SJCRH30 (cell line): ENCODE measurements around the gene WNT2. TPM values are rescaled to one million over a fixed set of nuclear protein-coding genes. Genes with fewer than 3 reads are reported as not detected.

Experiments
- DNase-seq, 2 experiments: peaks; one replicate each; pipeline ENCODE4 v3.0.0-alpha.2; 2015 to 2020
- H3K27ac ChIP-seq: fragments of 250-450 bp; sonication (Bioruptor Pico); 2 replicates; pipeline ENCODE4 v1.5.1; 2020; ENCODE audit warnings: mild to moderate bottlenecking, moderate library complexity
- H3K27me3 ChIP-seq: fragments of 250-450 bp; sonication (Bioruptor Pico); 2 replicates; pipeline ENCODE4 v1.5.1; 2020; ENCODE audit warnings: mild to moderate bottlenecking, moderate library complexity
- H3K36me3 ChIP-seq: fragments of 250-450 bp; sonication (Bioruptor Pico); 2 replicates; pipeline ENCODE4 v1.5.1; 2020; ENCODE audit warnings: mild to moderate bottlenecking, moderate library complexity
- H3K4me1 ChIP-seq: fragments of 250-450 bp; sonication (Bioruptor Pico); 2 replicates; pipeline ENCODE4 v1.5.1; 2020; ENCODE audit warnings: mild to moderate bottlenecking, moderate library complexity
- H3K4me3 ChIP-seq: fragments of 250-450 bp; sonication (Bioruptor Pico); 2 replicates; pipeline ENCODE4 v1.5.1; 2020; ENCODE audit warnings: mild to moderate bottlenecking, moderate library complexity
- H3K9me3 ChIP-seq: fragments of 250-450 bp; sonication (Bioruptor Pico); replicated peaks from 2 replicates; pipeline ENCODE4 v1.5.1; 2020; ENCODE audit warnings: mild to moderate bottlenecking, moderate library complexity
- total RNA-seq: library from RNA; depleted of rRNA; stranded (reverse); fragments of >200 nt; shearing (Covaris generic); gene quantifications from 2 replicates; pipeline ENCODE4 v1.2.3, GENCODE V29; 2014

Gene WNT2
- total RNA-seq, 1 experiment from 2014 or later = 0.06 TPM

- DNase-seq = peak in 1 of 2 experiments; percentile 18
- no peak overlapping the region for H3K27ac ChIP-seq
- no peaks in the 10 kb centered on the region for H3K9me3 ChIP-seq
- H3K4me3 ChIP-seq = no peak overlapping the region
- H3K27me3 ChIP-seq = no peaks in the 10 kb centered on the region
- no peaks in the 10 kb centered on the region for H3K36me3 ChIP-seq
- H3K4me1 ChIP-seq = no peaks in the 10 kb centered on the region; the same call in 1 of the 2 replicates
Measured at GRCh38 chr7:117283371-117283770, 39.5 kb downstream of the WNT2 start.

GRCh38 chr7:117282239-117282812 is 40.5 kb downstream of the WNT2 start:
- Histone ChIP-seq H3K27ac (no peak overlapping the region), H3K36me3 (no peaks in the 10 kb centered on the region), H3K9me3 (no peaks in the 10 kb centered on the region), H3K4me3 (no peak overlapping the region), H3K27me3 (no peaks in the 10 kb centered on the region), H3K4me1 (no peaks in the 10 kb centered on the region; the same call in 1 of the 2 replicates)
- no peak for DNase-seq

GRCh38 chr7:117281562-117281961 is 41.3 kb downstream of the WNT2 start:
- DNase-seq = no peak
- H3K27me3 ChIP-seq = no peaks in the 10 kb centered on the region
- no peak overlapping the region for H3K27ac ChIP-seq
- H3K4me1 ChIP-seq = no peaks in the 10 kb centered on the region; the same call in 1 of the 2 replicates
- no peaks in the 10 kb centered on the region for H3K9me3 ChIP-seq
- no peak overlapping the region for H3K4me3 ChIP-seq
- no peaks in the 10 kb centered on the region for H3K36me3 ChIP-seq

GRCh38 chr7:117279931-117280557 is 42.8 kb downstream of the WNT2 start:
- Histone ChIP-seq H3K4me3 (no peak overlapping the region), H3K27ac (no peak overlapping the region), H3K4me1 (no peaks in the 10 kb centered on the region; the same call in 1 of the 2 replicates), H3K27me3 (no peaks in the 10 kb centered on the region), H3K36me3 (no peaks in the 10 kb centered on the region), H3K9me3 (no peaks in the 10 kb centered on the region)
- no peak for DNase-seq

- DNase-seq = no peak
- Histone ChIP-seq H3K36me3 (no peaks in the 10 kb centered on the region), H3K4me3 (no peak overlapping the region), H3K9me3 (no peaks in the 10 kb centered on the region), H3K27me3 (no peaks in the 10 kb centered on the region), H3K4me1 (no peaks in the 10 kb centered on the region; the same call in 1 of the 2 replicates), H3K27ac (no peak overlapping the region)
Measured at GRCh38 chr7:117279203-117279602, 43.7 kb downstream of the WNT2 start.

GRCh38 chr7:117278040-117278439 is 44.8 kb downstream of the WNT2 start:
- no peak overlapping the region for H3K27ac ChIP-seq
- H3K4me1 ChIP-seq = peaks cover 10% of the 10 kb centered on the region
- no peak for DNase-seq
- no peaks in the 10 kb centered on the region for H3K9me3 ChIP-seq
- H3K27me3 ChIP-seq = no peaks in the 10 kb centered on the region
- no peaks in the 10 kb centered on the region for H3K36me3 ChIP-seq
- H3K4me3 ChIP-seq = no peak overlapping the region

GRCh38 chr7:117277576-117277975 is 45.3 kb downstream of the WNT2 start:
- DNase-seq = no peak
- no peak overlapping the region for H3K27ac ChIP-seq
- no peaks in the 10 kb centered on the region for H3K36me3 ChIP-seq
- H3K4me1 ChIP-seq = peaks cover 10% of the 10 kb centered on the region
- H3K9me3 ChIP-seq = no peaks in the 10 kb centered on the region
- no peaks in the 10 kb centered on the region for H3K27me3 ChIP-seq
- no peak overlapping the region for H3K4me3 ChIP-seq

- Histone ChIP-seq H3K27me3 (no peaks in the 10 kb centered on the region), H3K36me3 (no peaks in the 10 kb centered on the region), H3K9me3 (no peaks in the 10 kb centered on the region), H3K4me3 (no peak overlapping the region), H3K27ac (no peak overlapping the region), H3K4me1 (peaks cover 11% of the 10 kb centered on the region)
- DNase-seq = no peak
Measured at GRCh38 chr7:117274951-117275350, 47.9 kb downstream of the WNT2 start.

- Histone ChIP-seq H3K27me3 (no peaks in the 10 kb centered on the region), H3K9me3 (no peaks in the 10 kb centered on the region), H3K4me3 (no peak overlapping the region), H3K36me3 (no peaks in the 10 kb centered on the region), H3K4me1 (peaks cover 15% of the 10 kb centered on the region), H3K27ac (no peak overlapping the region)
- no peak for DNase-seq
Measured at GRCh38 chr7:117273814-117274225, 49.0 kb downstream of the WNT2 start.

- no peak for DNase-seq
- Histone ChIP-seq H3K4me1 (peaks cover 15% of the 10 kb centered on the region), H3K4me3 (no peak overlapping the region), H3K27ac (no peak overlapping the region), H3K9me3 (no peaks in the 10 kb centered on the region), H3K27me3 (no peaks in the 10 kb centered on the region), H3K36me3 (no peaks in the 10 kb centered on the region)
Measured at GRCh38 chr7:117273325-117273724, 49.5 kb downstream of the WNT2 start.

- H3K36me3 ChIP-seq = no peaks in the 10 kb centered on the region
- H3K4me1 ChIP-seq = peaks cover 15% of the 10 kb centered on the region
- H3K27me3 ChIP-seq = no peaks in the 10 kb centered on the region
- H3K4me3 ChIP-seq = no peak overlapping the region
- DNase-seq = no peak
- no peak overlapping the region for H3K27ac ChIP-seq
- H3K9me3 ChIP-seq = no peaks in the 10 kb centered on the region
Measured at GRCh38 chr7:117272017-117272759, 50.7 kb downstream of the WNT2 start.

- H3K9me3 ChIP-seq = no peaks in the 10 kb centered on the region
- H3K4me3 ChIP-seq = no peak overlapping the region
- H3K27me3 ChIP-seq = no peaks in the 10 kb centered on the region
- peaks cover 15% of the 10 kb centered on the region for H3K4me1 ChIP-seq
- H3K36me3 ChIP-seq = no peaks in the 10 kb centered on the region
- DNase-seq = no peak
- H3K27ac ChIP-seq = no peak overlapping the region
Measured at GRCh38 chr7:117271566-117271965, 51.3 kb downstream of the WNT2 start.

GRCh38 chr7:117270371-117270770 is 52.5 kb downstream of the WNT2 start:
- no peak for DNase-seq
- Histone ChIP-seq H3K27ac (no peak overlapping the region), H3K27me3 (no peaks in the 10 kb centered on the region), H3K4me3 (no peak overlapping the region), H3K9me3 (no peaks in the 10 kb centered on the region), H3K36me3 (no peaks in the 10 kb centered on the region), H3K4me1 (peaks cover 15% of the 10 kb centered on the region)

GRCh38 chr7:117269886-117270285 is 53.0 kb downstream of the WNT2 start:
- Histone ChIP-seq H3K9me3 (no peaks in the 10 kb centered on the region), H3K27me3 (no peaks in the 10 kb centered on the region), H3K27ac (no peak overlapping the region), H3K4me3 (no peak overlapping the region), H3K36me3 (no peaks in the 10 kb centered on the region), H3K4me1 (peaks cover 15% of the 10 kb centered on the region)
- no peak for DNase-seq

- no peaks in the 10 kb centered on the region for H3K27me3 ChIP-seq
- H3K4me3 ChIP-seq = no peak overlapping the region
- H3K4me1 ChIP-seq = peaks cover 15% of the 10 kb centered on the region
- no peak for DNase-seq
- H3K27ac ChIP-seq = no peak overlapping the region
- no peaks in the 10 kb centered on the region for H3K9me3 ChIP-seq
- no peaks in the 10 kb centered on the region for H3K36me3 ChIP-seq
Measured at GRCh38 chr7:117269417-117269816, 53.4 kb downstream of the WNT2 start.
